Epithelial cell of esophagus (primary cell): ENCODE results near the gene NHERF2.
A peak's percentile ranks its signal among the peaks of the same experiment; 100 is the strongest.

ENCODE experiments used
- DNase-seq: peaks from one replicate; pipeline ENCODE4 v3.0.0; 2010; ENCODE audit warnings: low read depth
- H3K4me3 ChIP-seq: 2 replicates; pipeline ENCODE4 v1.5.1; 2011; ENCODE audit warnings: mild to moderate bottlenecking, low read length, control low read depth
- TF ChIP-seq, protein P1 (sequence below): IDR thresholded peaks from 2 replicates; pipeline ENCODE4 v1.5.1; 2011; ENCODE audit warnings: low read depth, mild to moderate bottlenecking, low read length, control low read depth, inconsistent platforms; ENCODE audit not compliant: insufficient read depth; ENCODE audit errors: missing control alignments

Gene NHERF2

DNA sequence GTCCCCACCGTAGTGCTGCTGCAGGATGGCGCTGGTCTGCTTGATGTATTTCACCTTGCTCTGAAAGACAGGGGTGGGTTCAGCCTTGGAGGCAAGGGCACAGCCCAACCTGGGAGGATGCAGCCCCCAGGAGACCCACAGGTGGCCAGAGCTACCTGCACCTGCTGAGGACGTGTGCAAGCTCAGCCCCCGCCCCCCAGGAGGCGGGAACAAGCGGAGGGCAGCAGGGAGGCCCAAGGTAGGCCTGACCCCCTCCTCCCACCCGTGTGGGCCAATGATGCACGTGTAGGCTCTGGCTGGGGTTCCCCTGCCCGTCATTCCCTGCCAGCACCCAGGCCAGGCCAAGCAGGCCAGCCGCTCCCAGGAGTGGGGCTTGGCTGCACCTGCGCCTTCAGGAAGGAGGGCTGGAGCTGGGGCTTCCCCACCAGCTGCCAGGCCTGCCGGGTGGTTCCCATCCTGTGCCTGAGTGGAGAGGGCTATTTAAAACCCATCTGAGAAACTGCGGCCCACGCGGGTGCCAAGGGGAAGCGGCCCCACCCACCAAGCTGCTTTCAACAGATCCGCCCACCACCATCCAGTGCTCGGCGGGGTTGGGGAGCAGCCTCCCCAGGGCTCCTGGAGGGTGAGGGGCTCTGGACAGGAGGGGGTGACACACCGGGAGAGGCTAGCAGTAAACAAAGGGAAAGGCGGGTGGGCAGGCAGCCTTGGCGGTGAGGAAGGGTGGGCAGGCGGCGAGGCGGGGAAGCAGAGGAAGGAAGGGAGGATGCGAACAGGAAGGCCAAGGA is 17.2 kb downstream of the NHERF2 start:
- H3K4me3 ChIP-seq = no peak overlapping the region
- DNase-seq = no peak
- TF ChIP-seq, protein P1, sequence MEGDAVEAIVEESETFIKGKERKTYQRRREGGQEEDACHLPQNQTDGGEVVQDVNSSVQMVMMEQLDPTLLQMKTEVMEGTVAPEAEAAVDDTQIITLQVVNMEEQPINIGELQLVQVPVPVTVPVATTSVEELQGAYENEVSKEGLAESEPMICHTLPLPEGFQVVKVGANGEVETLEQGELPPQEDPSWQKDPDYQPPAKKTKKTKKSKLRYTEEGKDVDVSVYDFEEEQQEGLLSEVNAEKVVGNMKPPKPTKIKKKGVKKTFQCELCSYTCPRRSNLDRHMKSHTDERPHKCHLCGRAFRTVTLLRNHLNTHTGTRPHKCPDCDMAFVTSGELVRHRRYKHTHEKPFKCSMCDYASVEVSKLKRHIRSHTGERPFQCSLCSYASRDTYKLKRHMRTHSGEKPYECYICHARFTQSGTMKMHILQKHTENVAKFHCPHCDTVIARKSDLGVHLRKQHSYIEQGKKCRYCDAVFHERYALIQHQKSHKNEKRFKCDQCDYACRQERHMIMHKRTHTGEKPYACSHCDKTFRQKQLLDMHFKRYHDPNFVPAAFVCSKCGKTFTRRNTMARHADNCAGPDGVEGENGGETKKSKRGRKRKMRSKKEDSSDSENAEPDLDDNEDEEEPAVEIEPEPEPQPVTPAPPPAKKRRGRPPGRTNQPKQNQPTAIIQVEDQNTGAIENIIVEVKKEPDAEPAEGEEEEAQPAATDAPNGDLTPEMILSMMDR = no peak

DNA sequence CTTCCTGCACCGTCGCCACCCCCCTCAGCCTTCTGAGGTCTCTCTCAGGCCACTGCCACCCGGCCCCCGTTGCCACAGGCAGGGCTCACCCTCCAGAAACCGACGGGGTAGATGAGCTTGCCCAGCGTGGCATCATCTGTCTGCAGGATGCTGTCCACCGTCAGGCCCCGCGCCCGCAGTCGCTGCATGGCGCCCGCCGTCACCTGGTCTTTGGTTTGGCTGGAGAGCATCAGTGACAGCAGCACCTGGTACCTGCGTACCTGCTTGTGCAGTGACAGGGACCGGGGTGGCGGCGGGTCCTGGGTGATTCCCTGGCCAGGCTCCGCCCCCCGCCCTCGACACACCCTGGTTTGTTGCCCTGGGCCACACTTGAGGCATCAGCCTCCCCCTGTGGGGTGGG is 17.8 kb downstream of the NHERF2 start:
- TF ChIP-seq, protein P1 = no peak
- no peak for DNase-seq
- no peak overlapping the region for H3K4me3 ChIP-seq

DNA sequence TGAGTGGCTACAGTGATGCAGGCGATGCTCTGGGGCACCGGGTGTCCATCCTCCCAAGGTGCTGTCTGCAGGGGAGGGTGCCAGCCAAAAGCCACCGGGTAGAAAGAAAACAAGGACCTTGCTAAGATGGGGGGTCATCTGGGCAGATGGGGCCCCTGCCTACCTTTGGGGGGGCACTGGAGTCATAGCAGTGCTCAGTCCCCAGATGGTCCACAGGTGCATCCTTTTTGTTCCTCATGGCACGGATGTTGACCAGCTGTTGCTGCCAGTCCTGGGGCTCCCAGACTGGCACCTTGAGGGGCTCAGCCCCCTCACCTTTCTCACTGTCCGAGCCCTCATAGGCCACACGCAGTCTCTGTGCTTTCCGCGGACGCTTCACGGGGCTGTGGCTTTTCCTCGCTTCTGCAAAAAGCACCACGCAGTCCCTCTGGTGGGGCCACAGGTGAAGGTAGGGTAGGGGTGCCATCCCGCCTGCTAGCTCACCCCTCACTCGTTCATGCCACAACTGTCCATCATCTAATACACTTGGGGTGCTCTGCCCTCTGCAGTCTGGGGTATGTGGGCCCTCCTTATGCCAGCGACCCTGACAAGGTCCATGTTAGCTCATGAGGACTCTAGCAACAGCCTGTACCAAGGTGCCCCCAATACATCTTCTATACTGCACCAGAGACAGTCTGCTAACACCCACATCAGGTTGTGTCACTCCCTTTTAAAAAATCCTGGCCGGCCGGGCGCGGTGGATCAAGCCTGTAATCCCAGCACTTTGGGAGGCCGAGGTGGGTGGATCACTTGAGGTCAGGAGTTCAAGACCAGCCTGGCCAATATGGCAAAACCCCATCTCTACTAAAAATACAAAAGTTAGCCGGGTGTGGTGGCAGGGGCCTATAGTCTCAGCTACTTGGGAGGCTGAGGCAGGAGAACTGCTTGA is 19.5 kb downstream of the NHERF2 start:
- no peak overlapping the region for H3K4me3 ChIP-seq
- TF ChIP-seq, protein P1 = no peak
- DNase-seq = no peak

DNA sequence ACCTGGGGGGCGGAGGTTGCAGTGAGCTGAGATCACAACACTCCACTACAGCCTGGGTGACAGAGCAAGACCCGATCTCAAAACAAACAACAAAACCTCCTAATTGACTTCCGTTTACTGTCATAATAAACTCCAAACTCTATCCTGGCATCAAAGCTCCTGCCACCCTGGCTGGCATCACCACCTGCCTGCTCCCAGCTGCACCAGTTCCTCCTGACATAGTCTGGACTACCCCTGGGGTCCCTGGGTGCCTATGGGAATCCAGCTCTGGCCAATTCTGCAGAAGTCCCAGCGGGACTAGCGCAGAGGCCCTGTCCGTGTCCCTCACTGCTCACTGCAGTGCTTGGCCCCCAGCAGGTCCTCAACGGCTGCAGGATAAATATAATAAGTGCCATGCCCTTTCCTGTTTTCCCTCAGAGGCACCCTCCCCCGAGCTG is 20.2 kb downstream of the NHERF2 start:
- no peak for DNase-seq
- peak overlapping the region; percentile 87 for H3K4me3 ChIP-seq
- TF ChIP-seq, protein P1 = no peak

DNA sequence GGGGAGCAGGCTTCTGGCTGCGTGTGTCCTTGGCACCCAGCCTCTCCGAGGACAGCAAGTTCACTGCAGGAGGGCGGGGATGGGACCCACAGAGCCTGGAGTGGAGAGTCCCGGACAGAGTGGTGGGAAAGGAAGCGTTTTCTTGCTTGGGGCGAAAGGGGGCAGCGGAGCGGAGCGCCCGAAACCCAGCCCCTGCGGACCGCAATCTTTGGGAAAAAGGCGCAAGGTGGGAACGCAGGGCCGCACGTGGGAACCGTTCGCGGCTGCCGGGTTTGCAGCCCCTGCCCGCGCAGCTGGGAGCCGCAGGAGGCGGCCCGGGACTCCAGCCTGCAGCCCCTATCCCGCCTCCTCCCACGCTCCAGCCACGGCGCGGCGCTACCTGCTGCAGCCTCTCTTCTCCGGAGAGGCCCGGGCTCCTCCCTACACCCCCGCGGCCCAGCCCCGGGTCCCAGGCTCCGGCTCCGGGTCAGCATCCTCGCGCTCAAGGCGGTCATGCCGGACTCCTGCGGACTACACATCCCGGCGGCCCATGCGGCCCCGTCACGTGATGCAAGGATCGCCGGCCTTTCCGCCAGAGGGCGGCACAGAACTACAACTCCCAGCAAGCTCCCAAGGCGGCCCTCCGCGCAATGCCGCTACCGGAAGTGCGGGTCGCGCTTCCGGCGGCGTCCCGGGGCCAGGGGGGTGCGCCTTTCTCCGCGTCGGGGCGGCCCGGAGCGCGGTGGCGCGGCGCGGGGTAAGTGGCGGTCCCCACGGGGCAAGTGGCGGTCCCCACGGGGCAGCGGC is 20.8 kb downstream of the NHERF2 start, which contains the start of the genes NTHL1 and TSC2:
Gene NTHL1 (minus strand): TSS at position 505 of the 786 bp plus-strand sequence. CDS start 11 bp downstream, at position 494.
Gene TSC2 (plus strand): TSS at position 656 of the 786 bp plus-strand sequence. CDS start 631 bp downstream, outside the sequence.
- TF ChIP-seq, protein P1 = peak; percentile 36
- DNase-seq = peak; percentile 97
- H3K4me3 ChIP-seq = peak within 1 kb of the TSS; percentile 87

DNA sequence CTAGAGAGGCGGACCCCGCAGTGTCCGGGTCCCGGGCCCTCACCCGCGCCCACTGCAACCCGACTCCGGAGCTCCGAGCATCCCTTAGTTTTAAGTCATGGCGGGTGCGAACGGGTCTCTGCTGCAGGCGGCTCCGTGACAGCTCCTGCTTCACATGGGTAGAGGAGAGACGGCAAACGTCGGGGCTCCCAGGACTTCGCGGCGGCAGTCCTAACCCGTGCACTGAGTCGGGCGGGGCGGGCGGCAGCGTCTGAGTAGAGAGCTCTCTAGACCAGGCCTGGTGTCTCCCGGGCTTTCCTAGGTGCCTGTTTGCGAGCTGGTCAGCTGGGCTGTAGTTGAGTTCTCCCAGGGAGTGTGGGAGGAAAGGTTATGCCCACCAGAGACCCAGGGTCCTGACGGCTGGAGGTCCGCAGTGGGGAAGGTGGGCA is 21.4 kb downstream of the NHERF2 start:
- H3K4me3 ChIP-seq = peak overlapping the region; percentile 87
- no peak for DNase-seq
- TF ChIP-seq, protein P1 = no peak
